Inflammatory macrophage (primary cell): Measurements from ENCODE around the gene WNT3A.
"Not testable (repeated sequence)": the region's sequence is repeated elsewhere in the genome, so short reads cannot be mapped to it uniquely, and the experiment has no call there.

Experiments
- DNase-seq, 2 donors: peaks; one replicate each; pipeline ENCODE4 v3.0.0-alpha.2; 2020 to 2022

Gene WNT3A

GRCh38 chr1:228011721-228012311, 5.0 kb downstream of the WNT3A start:
- no peak for DNase-seq

DNA sequence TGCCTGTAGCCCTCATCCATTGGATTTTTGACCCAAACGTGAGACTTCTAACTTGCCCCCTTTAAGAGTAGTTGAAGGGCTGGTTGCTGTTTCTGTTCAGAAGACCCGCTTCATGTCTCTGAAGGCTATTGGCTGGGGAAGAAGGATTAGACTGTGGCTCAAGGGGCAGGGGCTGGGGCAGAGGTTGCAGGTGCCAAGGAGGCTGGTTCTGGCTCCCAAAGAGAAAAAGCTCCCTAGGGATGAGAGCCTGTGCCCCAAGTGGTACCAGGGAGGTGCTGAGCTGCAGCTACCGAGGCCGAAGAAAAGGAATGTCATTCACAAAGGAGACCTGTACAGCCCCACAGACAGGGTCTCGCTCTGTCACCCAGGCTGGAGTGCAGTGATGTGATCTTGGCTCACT, 5.8 kb downstream of the WNT3A start:
- DNase-seq: no peak

DNA sequence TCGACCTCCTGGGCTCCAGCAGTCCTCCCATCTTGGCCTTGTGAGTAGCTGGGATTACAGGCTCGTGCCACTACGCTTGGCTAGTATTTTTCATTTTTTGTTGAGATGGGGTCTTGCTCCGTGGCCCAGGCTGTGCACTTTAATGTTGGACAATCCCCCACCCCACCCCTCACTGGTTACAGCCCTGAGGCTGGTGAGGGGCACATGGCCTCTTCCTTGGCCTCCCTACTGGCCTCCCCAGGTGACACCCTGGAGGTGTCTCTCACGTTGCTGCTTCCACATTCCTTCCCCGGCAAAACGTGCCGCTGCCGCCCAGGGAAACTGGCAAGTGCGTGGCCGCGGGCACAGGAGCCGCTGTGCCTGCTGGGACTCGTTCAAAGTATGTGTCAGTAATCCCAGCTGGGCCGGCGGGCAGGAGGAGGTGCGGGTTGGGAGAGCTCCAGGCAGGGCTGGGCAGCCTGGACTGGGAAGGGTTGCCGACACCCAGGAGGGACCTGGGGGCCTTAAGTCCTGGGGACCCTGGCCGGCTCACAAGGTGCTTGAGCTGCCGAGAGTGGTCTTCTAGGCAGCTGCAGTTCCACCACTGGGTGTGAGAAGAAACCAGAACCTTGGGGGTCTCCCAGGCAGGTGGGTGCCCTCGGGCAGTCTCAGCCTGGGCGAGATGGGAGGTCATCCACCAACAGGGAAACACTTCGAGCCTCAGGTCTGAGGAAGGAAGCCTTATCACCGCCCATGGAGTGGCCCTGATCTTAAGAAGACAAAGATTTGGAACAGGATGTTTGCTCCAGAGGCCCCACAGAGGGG, 6.5 kb downstream of the WNT3A start:
- DNase-seq: no peak

DNA sequence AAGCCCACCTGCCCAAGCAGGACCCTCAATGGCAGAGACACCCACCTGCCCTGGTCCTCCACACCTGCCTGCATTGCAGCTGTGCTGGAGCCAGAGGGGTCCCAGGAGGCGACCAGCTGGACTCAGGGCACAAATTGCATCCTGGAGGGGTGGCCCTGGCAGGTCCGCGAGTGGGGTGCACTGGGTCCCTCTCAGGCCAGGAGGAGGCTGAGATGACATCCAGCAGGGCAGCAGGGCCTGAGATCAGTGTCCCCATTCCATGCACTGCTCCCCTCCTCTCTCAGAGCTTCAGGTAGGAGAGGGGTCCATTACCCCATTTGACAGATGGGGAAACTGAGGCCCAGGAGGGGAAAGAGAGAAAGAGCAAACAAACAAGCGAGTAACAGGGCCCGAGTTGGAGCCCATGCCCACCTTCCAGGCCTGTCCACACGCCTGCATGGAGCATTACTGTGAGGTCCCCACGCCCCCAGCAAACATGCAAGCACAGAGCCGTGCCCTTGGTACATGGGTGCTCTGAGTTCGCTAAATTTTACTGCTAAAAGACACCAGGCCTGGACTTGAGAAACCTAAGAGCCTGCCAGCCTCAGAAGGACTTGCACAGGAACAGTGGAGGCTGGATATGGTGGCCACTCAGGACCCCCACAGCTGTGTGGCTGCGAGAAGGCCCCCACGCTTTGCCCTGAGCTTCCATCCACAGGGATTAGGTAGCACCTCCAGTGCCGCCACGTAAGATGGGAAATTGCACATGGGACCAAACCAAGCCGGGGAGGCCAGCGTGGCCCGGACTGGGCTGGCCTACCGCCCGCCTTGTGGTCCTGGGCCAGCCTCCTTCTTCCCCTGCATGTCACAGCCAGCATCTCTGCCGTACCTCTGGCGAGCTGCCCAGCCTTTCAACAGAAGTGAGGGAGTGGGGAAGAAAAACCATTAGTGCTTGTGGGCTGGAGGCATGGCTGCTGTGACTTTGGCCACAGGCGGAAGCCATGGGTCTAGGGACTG, 7.4 kb downstream of the WNT3A start:
- no peak for DNase-seq

DNA sequence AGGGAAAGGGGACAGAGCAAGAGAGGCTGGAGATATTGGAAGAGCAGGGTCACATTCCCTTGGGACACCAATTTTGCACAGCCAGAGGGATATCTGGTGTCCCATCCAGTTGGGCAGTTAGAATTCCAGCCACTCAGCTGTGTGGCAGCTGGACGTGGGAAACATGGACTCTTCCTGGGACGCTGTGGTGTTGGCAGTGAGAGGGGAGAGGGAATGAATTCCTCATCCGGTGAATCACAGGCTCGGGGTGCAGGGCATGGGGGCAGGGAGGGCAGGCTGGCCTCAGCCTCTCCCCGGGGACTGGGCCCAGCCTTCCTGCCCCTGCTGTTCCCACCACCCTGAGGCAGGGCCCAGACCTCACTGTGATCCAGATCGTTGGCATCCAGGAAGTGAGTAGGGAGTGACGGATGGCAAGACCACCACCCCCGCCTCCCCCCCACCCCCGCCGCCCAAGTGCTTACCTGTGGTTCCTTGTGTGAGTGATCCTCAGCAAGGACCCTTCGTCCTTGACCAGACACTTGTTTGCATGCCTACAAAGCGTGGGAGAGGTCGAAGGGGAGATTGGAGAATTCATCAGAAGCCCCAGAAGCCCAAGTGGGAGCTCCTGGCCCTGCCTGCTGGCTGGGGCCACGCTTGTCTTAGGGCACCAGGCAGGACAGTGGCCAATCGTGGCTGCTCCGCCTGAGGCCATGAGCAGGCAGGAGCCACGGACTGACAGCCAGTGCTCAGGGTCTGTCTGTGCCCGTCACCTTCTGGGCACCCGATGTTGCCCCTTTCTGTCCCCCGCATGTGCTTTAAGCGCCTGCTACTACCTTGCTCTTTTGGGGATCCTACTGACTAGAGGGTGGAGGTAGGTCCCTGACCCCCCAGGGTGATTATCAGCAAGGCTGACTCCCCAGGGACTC, 8.7 kb downstream of the WNT3A start:
- no peak for DNase-seq

GRCh38 chr1:228016181-228016510, 9.3 kb downstream of the WNT3A start:
- no peak for DNase-seq

- DNase-seq: no peak
These were observed 10.0 kb downstream of the WNT3A start for GRCh38 chr1:228016653-228017355.

DNA sequence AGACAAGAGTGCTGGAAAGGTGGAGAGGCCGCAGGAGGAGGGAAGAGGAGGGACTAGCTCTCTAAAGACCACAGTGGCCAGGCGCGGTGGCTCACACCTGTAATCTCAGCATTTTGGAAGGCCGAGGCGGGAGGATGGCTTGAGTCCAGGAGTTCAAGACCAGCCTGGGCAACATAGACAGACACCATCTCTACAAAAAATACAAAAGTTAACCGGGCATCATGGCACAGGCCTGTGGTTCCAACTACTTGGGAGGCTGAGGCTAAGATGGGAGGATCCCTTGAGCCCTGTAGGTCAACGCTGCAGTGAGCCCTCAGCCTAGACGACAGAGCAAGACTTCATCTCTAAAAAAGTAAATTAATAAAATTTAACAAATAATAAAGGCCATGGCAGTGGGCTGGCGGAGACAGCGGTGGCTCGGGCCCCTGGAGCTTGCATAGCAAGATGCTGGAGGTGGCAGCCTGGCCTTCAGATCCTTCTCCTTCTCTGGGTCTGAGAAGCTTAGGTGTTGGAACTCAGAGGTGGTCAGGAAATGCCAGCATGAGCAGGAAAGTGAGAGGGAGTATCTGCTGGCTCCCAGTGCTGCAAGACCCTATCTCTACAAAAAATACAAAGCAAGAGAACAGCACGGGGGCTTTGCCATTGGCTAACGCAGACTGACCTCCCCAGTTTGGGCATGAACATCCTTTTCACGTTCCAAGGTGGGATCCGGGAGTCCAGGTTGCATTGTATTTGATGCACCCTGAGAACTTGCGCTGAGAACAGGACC, 10.7 kb downstream of the WNT3A start:
- no peak for DNase-seq

DNA sequence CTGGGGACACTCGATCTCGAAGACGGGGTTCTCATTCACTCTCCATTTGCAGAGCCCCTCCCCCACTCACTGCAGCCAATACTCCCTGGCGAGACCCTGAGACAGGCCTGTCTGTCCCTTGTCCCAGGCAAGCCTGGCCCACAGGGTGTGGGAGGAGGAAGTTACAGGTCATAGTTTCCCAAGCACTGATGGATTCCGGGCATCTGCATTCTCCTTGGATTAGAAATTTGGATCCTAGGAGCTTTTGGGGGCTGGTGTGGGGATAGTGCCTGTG, 11.3 kb downstream of the WNT3A start:
- DNase-seq: no peak

DNA sequence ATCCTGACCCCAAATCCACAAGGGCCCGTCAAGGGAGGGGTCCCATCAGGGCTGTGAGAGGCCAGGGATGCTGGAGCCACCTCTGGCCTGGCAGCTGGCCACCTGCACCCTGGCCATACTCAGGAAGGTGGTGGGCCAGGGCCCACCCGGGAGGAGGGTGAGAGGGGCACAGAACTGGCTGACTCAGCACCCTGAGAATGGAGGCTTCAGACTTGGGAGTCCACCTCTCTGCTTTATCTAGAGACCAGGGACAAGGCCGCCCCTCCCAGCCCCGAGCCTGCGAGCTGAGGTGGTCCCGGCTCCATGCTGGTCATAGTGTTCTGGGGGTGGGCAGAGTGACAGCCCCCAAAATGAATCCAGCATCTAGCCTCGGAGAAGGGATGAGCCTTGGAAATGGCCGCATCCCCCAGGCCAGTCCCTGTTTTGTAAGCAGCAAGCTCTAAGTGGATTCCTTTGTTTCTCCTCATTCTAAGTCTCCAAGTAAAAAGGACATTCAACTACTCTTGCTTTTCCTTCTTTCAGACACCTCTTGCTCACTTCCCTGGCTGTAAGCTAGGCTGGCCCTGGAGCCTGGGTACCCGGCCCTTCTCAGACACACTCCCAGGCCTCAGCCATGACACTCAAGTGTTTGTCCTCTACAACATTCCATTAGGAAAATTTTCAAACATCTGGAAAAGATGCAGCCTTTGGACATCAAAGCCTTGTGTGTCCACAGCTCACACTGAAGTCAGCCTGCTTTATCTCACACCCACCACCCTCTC, 12.3 kb downstream of the WNT3A start:
- DNase-seq: no peak

DNA sequence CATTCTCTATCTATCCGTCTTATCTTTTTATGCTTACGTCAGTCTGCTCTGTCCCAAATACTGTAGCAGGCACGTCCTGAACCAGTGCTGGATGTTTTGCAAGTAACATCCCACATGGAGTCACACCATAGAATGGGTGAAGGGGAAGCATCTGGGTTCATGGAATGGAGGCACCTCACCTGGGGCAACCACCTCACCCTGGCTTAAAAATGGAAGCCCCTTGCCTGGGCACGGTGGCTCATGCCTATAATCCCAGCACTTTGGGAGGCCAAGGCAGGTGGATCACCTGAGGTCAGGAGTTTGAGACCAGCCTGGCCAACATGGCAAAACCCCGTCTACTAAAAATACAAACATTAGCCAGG, 12.9 kb downstream of the WNT3A start:
- not testable (repeated sequence) for DNase-seq

GRCh38 chr1:228020686-228021354, 14.0 kb downstream of the WNT3A start:
- DNase-seq: no peak

DNA sequence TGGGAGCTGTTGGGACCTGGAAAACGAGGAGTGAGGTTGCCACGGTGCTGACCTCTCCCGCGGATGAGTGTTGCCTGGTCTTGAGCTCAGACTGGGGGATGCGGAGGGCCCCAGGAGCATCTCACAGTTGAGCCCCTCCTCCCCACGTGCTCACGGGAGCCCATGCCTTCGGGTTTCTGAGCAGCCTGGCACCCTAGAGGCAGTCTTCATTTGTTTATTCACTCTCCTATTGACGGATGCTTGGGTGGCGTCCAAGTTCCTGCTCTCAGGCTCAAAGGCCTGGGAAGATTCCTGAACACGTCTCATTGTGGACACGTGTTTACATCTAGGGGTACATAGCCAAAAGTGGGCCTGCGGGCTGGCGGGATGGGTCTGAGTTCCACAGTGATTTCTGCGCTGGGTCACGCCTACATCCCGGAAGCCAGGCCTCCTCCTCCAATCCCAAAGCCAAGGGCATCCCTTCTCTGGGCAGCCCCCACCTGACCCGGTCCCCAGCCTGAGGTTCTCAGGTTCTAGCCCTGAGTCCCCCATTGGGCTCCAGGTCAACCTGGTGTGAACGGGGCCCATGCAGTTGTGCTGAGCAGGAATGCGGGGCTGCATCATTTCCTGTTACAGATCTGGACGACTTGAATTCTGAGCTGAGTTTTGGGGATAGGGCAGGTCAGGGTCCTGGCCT, 14.7 kb downstream of the WNT3A start:
- DNase-seq: no peak

DNA sequence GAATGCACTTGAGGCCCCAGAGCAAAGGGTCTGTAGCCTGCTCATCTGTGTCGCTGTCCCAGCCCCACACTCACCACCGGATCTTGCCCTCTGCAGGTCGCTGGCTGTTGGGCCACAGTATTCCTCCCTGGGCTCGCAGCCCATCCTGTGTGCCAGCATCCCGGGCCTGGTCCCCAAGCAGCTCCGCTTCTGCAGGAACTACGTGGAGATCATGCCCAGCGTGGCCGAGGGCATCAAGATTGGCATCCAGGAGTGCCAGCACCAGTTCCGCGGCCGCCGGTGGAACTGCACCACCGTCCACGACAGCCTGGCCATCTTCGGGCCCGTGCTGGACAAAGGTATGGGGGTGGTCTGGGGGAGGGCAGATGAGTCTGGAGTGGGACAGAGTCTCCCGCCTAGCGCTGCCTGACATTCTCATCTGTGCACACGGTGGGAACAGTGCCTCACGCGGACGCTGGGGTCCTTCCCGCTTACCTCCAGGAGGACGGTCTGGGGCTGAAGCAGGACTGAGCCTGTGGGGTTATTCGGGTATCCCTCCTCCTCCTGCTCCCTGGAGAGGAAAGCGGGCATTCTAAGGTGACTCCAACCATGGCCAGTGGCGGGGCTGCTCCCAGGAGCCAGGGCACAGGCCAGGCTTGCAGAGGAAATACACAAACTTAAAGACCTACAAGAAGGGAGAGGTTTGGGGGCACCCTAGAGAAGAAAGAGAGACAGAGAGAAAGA, 15.9 kb downstream of the WNT3A start:
- DNase-seq: no peak

- DNase-seq: no peak
These were observed 16.5 kb downstream of the WNT3A start for GRCh38 chr1:228023294-228023639.

DNA sequence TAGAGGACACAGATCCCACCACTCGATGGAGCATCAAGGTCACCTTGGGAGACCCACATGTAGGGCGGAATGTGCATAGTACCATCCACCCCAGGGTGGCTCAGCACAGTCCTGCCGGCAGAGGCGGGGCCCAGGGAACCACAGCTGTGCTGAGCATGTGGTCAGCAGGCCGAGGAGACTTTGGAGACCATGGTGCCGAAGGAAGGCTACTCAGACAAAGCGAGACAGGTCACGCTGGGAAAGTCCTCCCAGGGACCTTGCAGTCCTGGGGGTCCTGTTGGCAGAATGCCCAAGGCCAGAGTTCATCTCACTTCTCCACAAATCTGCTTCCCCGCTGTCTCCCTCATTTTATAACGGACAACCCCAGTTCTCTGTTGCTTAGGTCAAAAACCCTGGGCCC, 22.5 kb downstream of the WNT3A start:
- no peak for DNase-seq

GRCh38 chr1:228030451-228031201, 23.8 kb downstream of the WNT3A start:
- DNase-seq: no peak
